Sigmoid colon (tissue), 4 donors: ENCODE data around the gene ANO2.

Experiments
- CTCF ChIP-seq, 4 experiments: fragments of 450-650 bp in 3 of 4; fragments of 200-600 bp in 1 of 4; IDR thresholded peaks; one replicate each; pipeline ENCODE4 v1.5.1; 2016 to 2019; ENCODE audit warnings: antibody characterized with exemption in 4 of 4, mild to moderate bottlenecking in 3 of 4, moderate library complexity in 2 of 4
- POLR2A ChIP-seq, 2 donors: fragments of 450-650 bp; IDR thresholded peaks; one replicate each; pipeline ENCODE4 v1.6.1; 2016; ENCODE audit warnings: antibody characterized with exemption in 2 of 2, mild to moderate bottlenecking in 2 of 2, moderate library complexity in 2 of 2
- POLR2AphosphoS5 ChIP-seq, 4 donors: sonication (generic); formaldehyde crosslinking; IDR thresholded peaks; one replicate each; pipeline ENCODE4 v1.6.1; 2017; ENCODE audit warnings: antibody characterized with exemption in 4 of 4

DNA sequence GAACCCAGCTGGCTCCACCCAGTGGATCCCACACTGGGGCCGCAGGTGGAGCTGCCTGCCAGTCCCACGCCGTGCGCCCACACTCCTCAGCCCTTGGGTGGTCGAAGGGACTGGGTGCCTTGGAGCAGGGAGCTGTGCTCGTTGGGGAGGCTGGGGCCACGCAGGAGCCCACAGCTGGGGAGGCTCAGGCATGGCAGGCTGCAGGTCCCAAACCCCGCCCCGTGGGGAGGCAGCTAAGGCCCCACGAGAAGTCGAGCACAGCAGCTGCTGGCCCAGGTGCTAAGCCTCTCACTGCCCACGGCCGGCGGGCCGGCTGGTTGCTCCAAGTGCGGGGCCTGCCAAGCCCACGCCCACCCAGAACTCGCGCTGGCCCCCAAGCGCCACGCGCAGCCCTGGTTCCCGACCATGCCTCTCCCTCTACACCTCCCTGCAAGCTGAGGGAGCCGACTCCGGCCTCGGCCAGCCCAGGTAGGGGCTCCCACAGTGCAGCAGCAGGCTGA is 56.2 kb downstream of the ANO2 start:
- no peak for TF ChIP-seq POLR2A (IDR thresholded peaks at IDR 0.05)
- no peak for TF ChIP-seq CTCF (IDR thresholded peaks at IDR 0.05)
- TF ChIP-seq POLR2AphosphoS5 (IDR thresholded peaks at IDR 0.05), result no peak
